SIG-M5 treated with dmso at 0.1 percent for 504 hours (cell line): Measurements from ENCODE around the gene TMED9.
A peak's percentile ranks its signal among the peaks of the same experiment; 100 is the strongest.

Source experiments
- DNase-seq: peaks from one replicate; lab custom pipeline; 2025; ENCODE audit not compliant: unreplicated experiment; lab: John Stamatoyannopoulos, UW

TMED9 gene

GRCh38 chr5:177576169-177576568 lies 15.8 kb upstream of the TMED9 start:
- no peak for DNase-seq

DNA sequence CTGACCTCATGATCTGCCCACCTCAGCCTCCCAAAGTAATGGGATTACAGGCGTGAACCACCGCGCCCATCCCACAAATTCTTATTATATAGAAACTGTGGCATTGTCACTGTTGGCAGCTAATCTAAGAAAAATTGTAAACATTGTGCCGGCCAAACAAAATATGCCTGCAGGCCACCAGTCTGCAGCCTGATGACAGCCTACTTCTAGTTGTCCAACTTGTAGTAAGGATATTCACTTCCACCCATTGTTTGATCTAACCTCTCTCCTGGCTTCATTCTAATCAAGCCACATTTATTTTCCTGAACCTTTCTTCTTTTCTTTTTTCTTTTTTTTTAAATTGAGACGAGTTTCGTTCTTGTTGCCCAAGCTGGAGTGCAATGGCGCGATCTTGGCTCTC lies 13.7 kb upstream of the TMED9 start:
- no peak for DNase-seq

- no peak for DNase-seq
Observed at GRCh38 chr5:177588413-177588909, 3.5 kb upstream of the TMED9 start.

DNA sequence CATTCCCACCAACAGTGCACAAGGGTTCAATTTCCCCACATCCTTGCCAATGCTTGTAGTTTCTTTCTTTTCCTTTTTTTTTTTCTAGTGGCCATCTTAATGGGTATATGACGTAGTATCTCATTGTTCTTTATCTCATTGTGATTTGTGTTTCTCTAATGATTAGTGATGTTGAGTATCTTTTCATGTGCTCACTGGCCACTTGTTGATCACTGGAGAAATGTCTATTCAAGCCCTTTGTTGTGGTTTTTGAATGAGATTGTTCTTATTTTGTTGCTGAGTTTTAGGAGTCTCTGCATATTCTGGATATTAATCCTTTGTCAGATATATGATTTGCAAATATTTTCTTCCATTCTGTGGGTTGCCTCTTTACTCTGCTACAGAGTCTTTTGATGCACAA lies 1.6 kb upstream of the TMED9 start:
- DNase-seq, result no peak

- DNase-seq, result no peak
Observed at GRCh38 chr5:177591690-177592009, 353 bp upstream of the TMED9 start.

DNA sequence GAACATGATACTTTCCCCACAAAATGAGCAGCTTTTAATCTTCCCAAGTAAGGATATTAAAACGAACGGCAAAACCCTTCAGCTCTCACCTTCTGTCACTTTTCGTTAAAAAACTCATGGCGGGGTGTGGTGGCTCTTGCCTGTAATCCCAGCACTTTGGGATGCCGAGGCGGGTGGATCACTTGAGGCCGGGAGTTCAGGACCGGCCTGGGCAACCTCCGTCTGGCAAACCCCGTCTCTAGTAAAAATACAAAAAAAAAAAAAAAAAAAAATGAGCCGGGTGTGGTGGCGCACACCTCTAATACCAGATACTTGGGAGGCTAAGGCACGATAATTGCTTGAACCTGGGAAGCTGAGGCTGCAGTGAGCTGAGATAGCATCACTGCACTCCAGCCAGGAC lies 902 bp downstream of the TMED9 start:
- DNase-seq, result no peak

DNA sequence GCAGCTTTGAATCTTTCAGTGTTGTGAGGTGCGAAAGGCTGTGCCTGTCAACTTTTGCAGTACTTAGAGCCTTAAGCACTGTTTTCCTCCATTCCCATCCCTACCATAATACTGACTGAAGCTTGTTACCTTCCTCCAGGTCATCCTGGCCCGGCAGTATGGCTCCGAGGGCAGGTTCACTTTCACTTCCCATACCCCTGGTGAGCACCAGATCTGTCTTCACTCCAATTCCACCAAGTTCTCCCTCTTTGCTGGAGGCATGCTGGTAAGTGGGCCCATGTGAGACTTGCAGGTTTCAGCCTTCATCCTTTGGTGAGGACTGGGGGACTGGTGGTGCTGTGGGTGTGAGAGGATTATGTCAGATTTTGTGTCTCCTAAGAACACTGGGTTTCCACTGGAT lies 1.5 kb downstream of the TMED9 start:
- DNase-seq, result no peak

DNA sequence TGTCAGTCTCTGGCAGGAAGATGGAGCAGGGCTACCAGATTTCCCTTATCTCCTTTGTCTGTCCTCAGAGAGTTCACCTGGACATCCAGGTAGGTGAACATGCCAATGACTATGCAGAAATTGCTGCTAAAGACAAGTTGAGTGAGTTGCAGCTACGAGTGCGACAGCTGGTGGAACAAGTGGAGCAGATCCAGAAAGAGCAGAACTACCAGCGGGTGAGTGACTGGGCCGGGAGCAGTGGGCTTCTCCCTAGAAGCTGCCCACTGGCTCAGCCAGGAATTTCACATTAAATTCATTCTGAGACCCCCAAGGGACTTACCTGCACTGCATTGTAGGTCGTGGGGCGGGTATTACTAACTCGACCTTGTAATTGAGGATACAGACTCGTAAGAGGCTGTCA lies 2.1 kb downstream of the TMED9 start:
- DNase-seq, result no peak

DNA sequence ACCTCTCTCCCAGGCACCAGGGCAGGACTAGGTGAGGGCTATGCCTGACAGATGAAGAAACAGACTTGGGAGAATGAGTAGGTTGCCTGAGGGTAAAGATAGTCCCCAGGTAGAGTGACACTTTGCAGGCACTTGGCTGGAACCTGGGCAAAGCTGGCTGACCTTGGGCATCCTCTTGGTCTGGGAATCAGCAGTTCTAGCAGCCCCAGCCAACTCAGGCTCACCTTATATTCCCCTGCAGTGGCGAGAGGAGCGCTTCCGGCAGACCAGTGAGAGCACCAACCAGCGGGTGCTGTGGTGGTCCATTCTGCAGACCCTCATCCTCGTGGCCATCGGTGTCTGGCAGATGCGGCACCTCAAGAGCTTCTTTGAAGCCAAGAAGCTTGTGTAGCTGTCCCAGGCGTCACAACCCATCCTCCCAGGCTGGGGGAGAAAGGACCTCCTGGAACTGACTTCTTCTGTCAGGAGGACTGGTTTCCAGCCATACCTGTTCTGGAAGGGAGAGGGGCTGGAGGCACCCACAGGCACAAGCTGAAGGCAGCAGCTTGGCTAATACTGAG lies 3.1 kb downstream of the TMED9 start:
- DNase-seq, result no peak

DNA sequence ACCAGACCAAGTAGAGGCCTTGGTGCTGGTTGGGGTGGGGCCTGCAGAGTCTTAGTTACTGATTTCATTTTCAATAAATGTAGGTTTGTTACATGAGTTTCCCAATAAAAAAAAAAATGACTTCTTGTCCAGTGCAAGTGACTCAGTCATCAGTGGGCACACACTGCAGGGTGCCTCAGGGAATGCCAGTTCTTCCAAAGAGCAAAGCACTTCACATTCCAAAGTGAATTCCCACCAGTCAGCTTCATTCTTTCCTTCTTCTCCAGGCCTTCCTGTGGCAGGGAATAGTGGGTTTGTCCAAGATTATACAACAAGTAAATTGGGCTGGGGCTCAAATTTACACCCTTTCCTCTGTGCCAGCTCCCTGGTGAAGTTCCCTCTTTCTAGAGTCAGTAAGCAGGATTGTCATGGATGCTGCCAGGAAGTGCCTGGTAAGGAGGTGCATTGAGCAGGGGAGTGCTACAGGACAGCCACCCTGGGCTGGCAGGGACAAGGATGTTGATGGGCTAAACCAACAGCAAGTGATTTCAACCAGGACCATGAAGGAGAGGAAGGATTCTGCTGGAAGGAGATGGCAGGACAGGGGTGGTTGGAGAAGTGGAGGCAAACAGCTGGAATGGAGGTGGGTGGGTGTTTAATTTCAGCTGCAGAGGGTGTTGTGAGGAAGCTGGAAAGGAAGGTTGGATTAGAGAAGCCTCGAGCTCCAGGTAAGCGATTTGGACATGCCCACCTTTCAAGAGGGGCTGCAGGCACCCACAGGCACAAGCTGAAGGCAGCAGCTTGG lies 4.2 kb downstream of the TMED9 start:
- DNase-seq, result no peak

DNA sequence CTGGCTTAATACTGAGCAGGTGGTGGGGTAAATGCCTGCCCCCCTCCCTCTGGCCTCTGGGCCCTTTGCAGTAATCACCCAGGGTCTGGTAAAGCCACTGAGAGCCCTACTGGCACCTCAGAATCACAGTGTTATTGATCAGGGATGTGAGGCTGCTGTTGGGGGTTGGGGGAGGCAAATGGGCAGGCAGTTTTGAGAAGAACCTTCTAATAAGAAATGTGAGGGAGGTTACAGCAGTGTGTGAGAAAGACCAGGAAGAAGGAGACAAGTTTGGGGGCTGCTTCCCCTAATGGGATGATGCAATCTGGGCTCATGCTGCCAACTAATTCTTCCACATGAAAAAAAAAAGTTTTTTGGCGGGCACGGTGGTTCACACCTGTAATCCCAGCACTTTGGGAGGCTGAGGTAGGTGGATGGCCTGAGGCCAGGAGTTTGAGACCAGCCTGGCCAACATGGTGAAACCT lies 4.8 kb downstream of the TMED9 start:
- no peak for DNase-seq

GRCh38 chr5:177598477-177598876 lies 6.5 kb downstream of the TMED9 start:
- no peak for DNase-seq

- peak; percentile 92 for DNase-seq
Observed at GRCh38 chr5:177599731-177600507, 7.9 kb downstream of the TMED9 start, which contains the start of gene B4GALT7. Gene B4GALT7, plus strand, starts transcription at chr5:177600132. Its CDS starts 79 bp downstream, at chr5:177600211.

- DNase-seq, result peak; percentile 64
Observed at GRCh38 chr5:177600508-177601018, 8.6 kb downstream of the TMED9 start.

GRCh38 chr5:177601126-177601525 lies 9.1 kb downstream of the TMED9 start:
- DNase-seq, result no peak

DNA sequence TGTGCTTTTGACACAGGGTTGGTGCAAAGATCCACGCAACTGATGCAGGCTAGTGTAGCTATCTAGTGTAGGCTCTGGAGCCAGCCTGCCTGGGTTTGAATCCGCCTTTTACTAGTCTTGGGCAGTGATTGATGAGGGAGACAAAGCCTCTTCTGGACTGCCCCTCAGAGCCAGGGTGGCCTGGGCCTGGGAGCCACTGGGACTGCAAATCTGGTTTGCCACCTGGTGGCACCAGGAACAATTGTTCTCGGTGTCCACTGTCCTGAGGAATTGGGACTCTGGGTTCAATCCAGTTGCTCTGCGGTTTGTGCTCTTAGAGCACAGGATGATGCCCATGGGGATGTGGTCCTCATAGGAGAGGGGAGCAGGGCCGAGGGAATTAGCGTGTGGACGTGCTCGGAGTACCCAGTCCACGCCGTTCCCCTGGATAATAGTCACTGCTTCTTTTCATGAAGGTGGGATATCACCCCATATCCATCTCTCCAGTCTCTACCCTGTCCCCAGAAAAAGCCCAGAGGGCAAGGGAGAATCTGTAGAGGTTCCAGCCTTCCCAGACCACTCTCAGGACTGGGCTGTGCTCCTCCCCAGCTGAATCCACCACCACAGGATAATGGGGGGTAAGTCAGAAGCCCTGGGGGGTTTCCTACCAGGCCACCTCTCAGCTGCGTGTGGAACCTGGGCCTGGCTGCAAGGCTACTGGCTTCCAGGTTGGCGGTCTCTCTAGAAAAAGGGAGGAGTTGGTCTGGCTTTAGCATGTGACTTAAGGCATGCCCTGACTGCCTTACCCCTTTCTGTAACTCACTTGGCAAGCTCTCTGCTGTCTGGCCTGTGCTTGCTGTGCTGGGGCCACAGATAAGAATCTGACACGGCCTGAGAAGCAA lies 9.8 kb downstream of the TMED9 start:
- no peak for DNase-seq

GRCh38 chr5:177602458-177602830 lies 10.4 kb downstream of the TMED9 start:
- DNase-seq, result no peak

- no peak for DNase-seq
Observed at GRCh38 chr5:177603631-177604030, 11.6 kb downstream of the TMED9 start.

- no peak for DNase-seq
Observed at GRCh38 chr5:177604116-177604521, 12.1 kb downstream of the TMED9 start.

- DNase-seq, result no peak
Observed at GRCh38 chr5:177604656-177605055, 12.7 kb downstream of the TMED9 start.

DNA sequence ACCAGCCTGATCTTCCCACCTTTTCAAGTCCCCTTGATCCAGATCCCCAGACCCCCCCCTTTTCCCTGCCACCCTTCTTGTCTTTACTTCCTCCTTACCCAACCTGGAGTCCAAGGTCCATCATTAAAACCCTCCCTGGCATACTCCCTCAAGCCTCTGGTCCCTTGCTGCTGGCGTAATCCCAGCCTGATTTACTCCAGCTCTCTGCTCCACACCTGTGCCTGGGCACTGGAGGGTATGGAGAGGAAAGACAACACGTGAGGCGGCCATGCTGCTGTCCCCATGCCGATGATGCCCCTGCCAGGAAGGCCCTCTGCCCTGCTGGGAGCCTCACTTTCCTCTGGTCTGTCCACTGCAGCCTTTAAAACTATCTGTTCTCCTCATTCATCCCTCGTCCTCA lies 13.1 kb downstream of the TMED9 start:
- DNase-seq, result no peak
